ENCODE data around the gene MED31.

The MED31 gene

GRCh38 chr17:6639586-6640535, 11.5 kb downstream of the MED31 start:
- ChIA-PET CTCF (interaction anchor here (0.9 to 2.1 kb wide), 2 partner anchors 9 to 167 kb away, joined by 3 to 9 read pairs; no protein-coding TSS in a partner anchor), POLR2A (no interaction called here)
- DNase-seq (ENCODE audit: extremely low spot score) = peak; percentile 48

GRCh38 chr17:6639014-6639585, 12.3 kb downstream of the MED31 start:
- TF ChIP-seq CTCF (IDR thresholded peaks at IDR 0.05; ENCODE audit: control extremely low read depth, extremely low read depth, low read depth, missing control alignments) = no peak
- POLR2A ChIA-PET = no interaction called here
- DNase-seq (ENCODE audit: extremely low spot score) = no peak
- CTCF ChIA-PET = interaction anchor here (0.9 to 2.1 kb wide), 2 partner anchors 10 to 166 kb away, joined by 3 to 9 read pairs; no protein-coding TSS in a partner anchor

More at GRCh38 chr17:6639586-6640535, 11.5 kb downstream of the MED31 start:
- TF ChIP-seq CTCF (IDR thresholded peaks at IDR 0.05; ENCODE audit: control extremely low read depth, extremely low read depth, low read depth, missing control alignments) = no peak

- ChIA-PET POLR2A (no interaction called here), CTCF (interaction anchor here (0.9 to 2.1 kb wide), 2 partner anchors 10 to 165 kb away, joined by 3 to 9 read pairs; no protein-coding TSS in a partner anchor)
Observed at GRCh38 chr17:6638046-6638908, 13.1 kb downstream of the MED31 start.

GRCh38 chr17:6637458-6637840, 14.0 kb downstream of the MED31 start:
- DNase-seq (ENCODE audit: extremely low spot score) = no peak
- POLR2A ChIA-PET = no interaction called here

More at GRCh38 chr17:6638046-6638908, 13.1 kb downstream of the MED31 start:
- TF ChIP-seq CTCF (IDR thresholded peaks at IDR 0.05; ENCODE audit: control extremely low read depth, extremely low read depth, low read depth, missing control alignments) = no peak
- DNase-seq (ENCODE audit: extremely low spot score) = no peak

GRCh38 chr17:6636616-6637457, 14.6 kb downstream of the MED31 start:
- ChIA-PET POLR2A (no interaction called here), CTCF (no interaction called here)
- no peak for TF ChIP-seq CTCF (IDR thresholded peaks at IDR 0.05; ENCODE audit: control extremely low read depth, extremely low read depth, low read depth, missing control alignments)
- DNase-seq (ENCODE audit: extremely low spot score) = no peak

More at GRCh38 chr17:6637458-6637840, 14.0 kb downstream of the MED31 start:
- no peak for TF ChIP-seq CTCF (IDR thresholded peaks at IDR 0.05; ENCODE audit: control extremely low read depth, extremely low read depth, low read depth, missing control alignments)
- CTCF ChIA-PET = no interaction called here

All from GM10248 (cell line).